ENCODE measurements around the gene IFT27.

IFT27 gene

DNA sequence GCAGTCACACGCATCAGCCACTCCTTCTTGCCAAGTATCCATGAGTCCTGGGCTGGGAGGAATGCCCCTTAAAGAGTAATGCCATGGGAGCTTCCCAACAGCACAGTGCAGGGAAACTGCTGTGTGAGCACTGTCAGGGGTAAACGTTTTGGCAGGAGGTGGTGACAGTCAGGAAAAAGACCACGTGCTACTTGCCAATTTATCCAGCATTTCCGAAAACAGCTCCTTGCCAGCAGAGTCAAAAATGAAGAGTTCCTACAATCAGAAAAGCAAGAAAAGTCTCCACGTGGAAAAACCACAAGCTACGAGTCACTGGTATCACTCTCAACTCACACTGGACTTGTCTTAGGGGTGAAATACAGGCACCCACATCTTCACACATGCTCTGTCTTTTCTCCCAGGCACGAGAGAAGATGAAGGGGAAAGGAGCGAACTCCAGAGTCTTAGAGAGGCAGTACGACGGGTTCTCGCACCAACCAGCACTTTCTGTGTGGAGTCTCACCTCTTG lies 9.9 kb downstream of the IFT27 start:
- H3K4me3 ChIP-seq (ENCODE audit: low read depth, low read length): no peak overlapping the region
- ChIA-PET POLR2A (interaction anchor here (1.3 kb wide), 1 partner anchor 10 kb away, joined by 4 read pairs; the partner anchor contains the start of gene IFT27), CTCF (interaction anchor here (0.6 to 13.3 kb wide), 5 partner anchors 7 to 219 kb away, joined by 3 to 176 read pairs (median 3); partner anchors contain the start of gene IFT27)
- DNase-seq (ENCODE audit: low read depth, low spot score): no peak
- TF ChIP-seq, protein P1, sequence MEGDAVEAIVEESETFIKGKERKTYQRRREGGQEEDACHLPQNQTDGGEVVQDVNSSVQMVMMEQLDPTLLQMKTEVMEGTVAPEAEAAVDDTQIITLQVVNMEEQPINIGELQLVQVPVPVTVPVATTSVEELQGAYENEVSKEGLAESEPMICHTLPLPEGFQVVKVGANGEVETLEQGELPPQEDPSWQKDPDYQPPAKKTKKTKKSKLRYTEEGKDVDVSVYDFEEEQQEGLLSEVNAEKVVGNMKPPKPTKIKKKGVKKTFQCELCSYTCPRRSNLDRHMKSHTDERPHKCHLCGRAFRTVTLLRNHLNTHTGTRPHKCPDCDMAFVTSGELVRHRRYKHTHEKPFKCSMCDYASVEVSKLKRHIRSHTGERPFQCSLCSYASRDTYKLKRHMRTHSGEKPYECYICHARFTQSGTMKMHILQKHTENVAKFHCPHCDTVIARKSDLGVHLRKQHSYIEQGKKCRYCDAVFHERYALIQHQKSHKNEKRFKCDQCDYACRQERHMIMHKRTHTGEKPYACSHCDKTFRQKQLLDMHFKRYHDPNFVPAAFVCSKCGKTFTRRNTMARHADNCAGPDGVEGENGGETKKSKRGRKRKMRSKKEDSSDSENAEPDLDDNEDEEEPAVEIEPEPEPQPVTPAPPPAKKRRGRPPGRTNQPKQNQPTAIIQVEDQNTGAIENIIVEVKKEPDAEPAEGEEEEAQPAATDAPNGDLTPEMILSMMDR (IDR thresholded peaks at IDR 0.05; ENCODE audit: insufficient read depth, low read length, missing control alignments): no peak

DNA sequence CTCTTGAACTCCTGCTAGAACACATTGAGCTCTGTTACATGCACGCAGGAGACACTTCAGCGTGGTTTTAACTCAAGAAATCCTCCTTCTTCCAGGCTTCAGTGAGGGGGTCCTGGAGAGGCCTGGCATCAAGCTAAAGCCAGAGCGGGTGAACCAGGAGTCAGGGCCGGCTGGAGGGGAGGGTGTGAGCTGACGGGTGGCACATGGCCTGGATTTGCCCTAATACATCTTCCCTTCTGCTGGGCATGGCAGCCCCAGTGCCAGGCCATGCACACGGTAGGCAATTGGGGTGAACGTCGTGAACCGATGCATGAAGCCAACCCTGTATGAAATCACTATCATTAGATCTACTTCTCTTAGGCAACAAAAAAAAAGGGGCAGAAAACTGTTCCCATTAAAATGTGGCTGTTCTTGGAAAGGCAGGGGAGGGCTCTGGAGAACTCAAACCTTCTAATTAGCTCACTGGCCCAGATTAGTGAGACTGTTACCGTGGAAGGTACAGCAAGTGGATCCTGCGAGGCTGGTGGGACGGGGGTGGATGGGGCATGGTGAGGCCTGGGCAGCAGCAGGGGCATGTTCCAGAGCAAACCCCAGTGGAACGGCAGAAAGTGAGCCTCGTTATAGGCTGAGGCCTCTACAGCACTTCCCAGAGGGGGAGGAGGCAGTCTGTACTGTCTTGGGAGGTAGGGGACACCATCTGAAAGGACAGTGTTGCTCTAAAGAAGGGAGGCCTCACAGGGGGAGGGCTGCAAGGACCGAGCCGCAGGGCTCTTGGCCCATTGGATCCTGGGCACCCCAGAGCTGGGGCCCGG lies 10.6 kb downstream of the IFT27 start:
- POLR2A ChIA-PET: interaction anchor here (1.3 kb wide), 1 partner anchor 11 kb away, joined by 4 read pairs; the partner anchor contains the start of gene IFT27
- no peak for DNase-seq (ENCODE audit: low read depth, low spot score)
- H3K4me3 ChIP-seq (ENCODE audit: low read depth, low read length): no peak overlapping the region
- CTCF ChIA-PET: interaction anchor here (2.6 to 13.3 kb wide), 2 partner anchors 8 kb away, joined by 24 to 176 read pairs; partner anchors contain the start of gene IFT27
- TF ChIP-seq, protein P1 (IDR thresholded peaks at IDR 0.05; ENCODE audit: insufficient read depth, low read length, missing control alignments): no peak

DNA sequence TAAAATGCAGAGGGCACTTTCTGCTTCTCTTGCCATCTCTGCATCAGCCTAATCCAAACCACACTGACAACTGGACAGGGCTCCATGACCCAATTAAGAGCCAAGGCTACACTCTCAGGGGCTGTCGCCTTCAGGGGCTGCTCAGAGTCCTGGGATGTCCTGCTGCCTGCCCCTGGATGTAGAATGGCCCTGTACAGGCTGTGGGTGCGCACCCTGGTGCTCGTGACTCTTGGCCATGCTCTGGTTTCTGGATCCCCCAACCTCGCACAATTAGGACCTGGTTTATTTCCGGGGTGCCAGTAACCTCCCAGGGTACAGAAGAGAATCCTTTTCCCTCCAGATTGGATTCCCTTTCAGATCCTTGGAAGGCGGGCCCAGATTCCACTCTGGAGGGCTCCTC lies 11.3 kb downstream of the IFT27 start:
- no peak overlapping the region for H3K4me3 ChIP-seq (ENCODE audit: low read depth, low read length)
- ChIA-PET CTCF (interaction anchor here (13.3 kb wide), 1 partner anchor 9 kb away, joined by 176 read pairs; the partner anchor contains the start of gene IFT27), POLR2A (interaction anchor here (0.7 kb wide), 1 partner anchor 201 kb away, joined by 3 read pairs; no protein-coding TSS in a partner anchor)
- DNase-seq (ENCODE audit: low read depth, low spot score): no peak
- TF ChIP-seq, protein P1 (IDR thresholded peaks at IDR 0.05; ENCODE audit: insufficient read depth, low read length, missing control alignments): no peak

DNA sequence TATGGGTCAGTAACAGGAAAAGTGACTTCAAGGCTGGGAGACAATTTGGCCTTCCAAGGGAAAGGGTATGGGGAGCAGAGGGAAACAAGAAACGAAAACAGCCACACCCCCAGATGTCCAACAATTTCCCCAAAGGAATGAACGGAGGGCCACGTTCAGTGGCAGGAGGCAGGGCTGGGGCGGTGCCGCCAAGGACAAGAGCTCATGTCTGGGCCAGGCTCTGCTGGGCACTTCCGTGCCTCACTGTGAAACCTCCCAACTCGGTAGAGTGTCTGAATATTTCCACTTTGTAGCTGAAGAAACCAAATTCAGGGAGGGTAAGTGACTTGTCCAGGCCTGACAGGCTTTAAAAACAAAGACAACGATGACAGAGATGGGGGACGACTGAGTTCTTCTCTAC lies 11.9 kb downstream of the IFT27 start:
- no peak overlapping the region for H3K4me3 ChIP-seq (ENCODE audit: low read depth, low read length)
- DNase-seq (ENCODE audit: low read depth, low spot score): no peak
- ChIA-PET POLR2A (interaction anchor here (0.7 kb wide), 1 partner anchor 200 kb away, joined by 3 read pairs; no protein-coding TSS in a partner anchor), CTCF (interaction anchor here (0.8 to 13.3 kb wide), 2 partner anchors 9 to 222 kb away, joined by 3 to 176 read pairs; partner anchors contain the start of gene IFT27)
- TF ChIP-seq, protein P1 (IDR thresholded peaks at IDR 0.05; ENCODE audit: insufficient read depth, low read length, missing control alignments): no peak

DNA sequence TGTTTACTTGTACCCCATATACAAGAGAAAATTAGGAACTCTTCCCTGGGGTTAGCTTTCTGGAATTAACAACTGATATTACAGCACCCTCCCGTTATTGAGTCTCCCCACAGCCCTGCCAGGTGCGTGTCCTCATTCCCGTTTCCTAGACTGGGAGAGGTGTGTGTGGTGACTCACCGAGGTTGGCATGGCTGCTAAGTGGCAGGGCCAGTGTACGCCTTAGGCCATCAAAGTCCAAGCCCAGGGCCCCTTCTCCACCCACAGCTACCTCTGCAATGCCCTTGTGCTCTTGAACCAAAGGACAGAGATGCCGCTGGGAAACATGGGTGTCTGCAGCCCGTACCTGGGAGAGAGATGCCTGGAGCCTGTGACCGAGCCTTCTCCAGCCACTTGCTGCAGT lies 12.3 kb downstream of the IFT27 start:
- POLR2A ChIA-PET: no interaction called here
- no peak overlapping the region for H3K4me3 ChIP-seq (ENCODE audit: low read depth, low read length)
- DNase-seq (ENCODE audit: low read depth, low spot score): no peak
- CTCF ChIA-PET: interaction anchor here (0.8 to 13.3 kb wide), 3 partner anchors 10 to 498 kb away, joined by 3 to 176 read pairs (median 3); partner anchors contain the start of gene IFT27
- TF ChIP-seq, protein P1 (IDR thresholded peaks at IDR 0.05; ENCODE audit: insufficient read depth, low read length, missing control alignments): no peak
